PC-9 (cell line): ENCODE results near the gene DGKD.

ENCODE experiments used
- EZH2 ChIP-seq: fragments of 200-600 bp; sonication (generic); IDR thresholded peaks from 2 replicates; pipeline ENCODE4 v1.8.0; 2017; ENCODE audit warnings: antibody characterized with exemption, low read depth
- TF ChIP-seq, protein P1 (sequence below): fragments of 200-600 bp; sonication (generic); conservative IDR thresholded peaks from 2 replicates; pipeline ENCODE4 v1.6.1; 2017; ENCODE audit warnings: mixed run types, antibody characterized with exemption, mild to moderate bottlenecking, moderate library complexity

GRCh38 chr2:233421091-233421816 lies 67.0 kb downstream of the DGKD start:
- TF ChIP-seq, protein P1, sequence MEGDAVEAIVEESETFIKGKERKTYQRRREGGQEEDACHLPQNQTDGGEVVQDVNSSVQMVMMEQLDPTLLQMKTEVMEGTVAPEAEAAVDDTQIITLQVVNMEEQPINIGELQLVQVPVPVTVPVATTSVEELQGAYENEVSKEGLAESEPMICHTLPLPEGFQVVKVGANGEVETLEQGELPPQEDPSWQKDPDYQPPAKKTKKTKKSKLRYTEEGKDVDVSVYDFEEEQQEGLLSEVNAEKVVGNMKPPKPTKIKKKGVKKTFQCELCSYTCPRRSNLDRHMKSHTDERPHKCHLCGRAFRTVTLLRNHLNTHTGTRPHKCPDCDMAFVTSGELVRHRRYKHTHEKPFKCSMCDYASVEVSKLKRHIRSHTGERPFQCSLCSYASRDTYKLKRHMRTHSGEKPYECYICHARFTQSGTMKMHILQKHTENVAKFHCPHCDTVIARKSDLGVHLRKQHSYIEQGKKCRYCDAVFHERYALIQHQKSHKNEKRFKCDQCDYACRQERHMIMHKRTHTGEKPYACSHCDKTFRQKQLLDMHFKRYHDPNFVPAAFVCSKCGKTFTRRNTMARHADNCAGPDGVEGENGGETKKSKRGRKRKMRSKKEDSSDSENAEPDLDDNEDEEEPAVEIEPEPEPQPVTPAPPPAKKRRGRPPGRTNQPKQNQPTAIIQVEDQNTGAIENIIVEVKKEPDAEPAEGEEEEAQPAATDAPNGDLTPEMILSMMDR, result no peak
- no peak for TF ChIP-seq EZH2
